Suppressor macrophage (primary cell): ENCODE measurements around the gene ALDH1A3.
"Not testable (repeated sequence)": the region's sequence is repeated elsewhere in the genome, so short reads cannot be mapped to it uniquely, and the experiment has no call there.

Experiments
- DNase-seq, 4 experiments: peaks; one replicate each; pipeline ENCODE4 v3.0.0-alpha.2; 2020 to 2022
- total RNA-seq, 17 experiments: gene quantifications; one replicate each; lab custom pipeline; 2026; ENCODE audit warnings: mixed read lengths in 6 of 17, inconsistent platforms in 3 of 17; lab: John Stamatoyannopoulos, UW

Gene ALDH1A3
- 0 to 3.5 (median 0.08) reads per million in 17 experiments for total RNA-seq

- DNase-seq, result peak in 3 of 4 experiments; percentile 13 to 58 (median 30)
Measured at GRCh38 chr15:100879464-100880138, at the start of gene ALDH1A3. Gene ALDH1A3 (plus strand): TSS chr15:100879831. CDS start chr15:100879908, 77 bp downstream.

GRCh38 chr15:100831467-100831866, 48.2 kb upstream of the ALDH1A3 start:
- DNase-seq, result no peak

DNA sequence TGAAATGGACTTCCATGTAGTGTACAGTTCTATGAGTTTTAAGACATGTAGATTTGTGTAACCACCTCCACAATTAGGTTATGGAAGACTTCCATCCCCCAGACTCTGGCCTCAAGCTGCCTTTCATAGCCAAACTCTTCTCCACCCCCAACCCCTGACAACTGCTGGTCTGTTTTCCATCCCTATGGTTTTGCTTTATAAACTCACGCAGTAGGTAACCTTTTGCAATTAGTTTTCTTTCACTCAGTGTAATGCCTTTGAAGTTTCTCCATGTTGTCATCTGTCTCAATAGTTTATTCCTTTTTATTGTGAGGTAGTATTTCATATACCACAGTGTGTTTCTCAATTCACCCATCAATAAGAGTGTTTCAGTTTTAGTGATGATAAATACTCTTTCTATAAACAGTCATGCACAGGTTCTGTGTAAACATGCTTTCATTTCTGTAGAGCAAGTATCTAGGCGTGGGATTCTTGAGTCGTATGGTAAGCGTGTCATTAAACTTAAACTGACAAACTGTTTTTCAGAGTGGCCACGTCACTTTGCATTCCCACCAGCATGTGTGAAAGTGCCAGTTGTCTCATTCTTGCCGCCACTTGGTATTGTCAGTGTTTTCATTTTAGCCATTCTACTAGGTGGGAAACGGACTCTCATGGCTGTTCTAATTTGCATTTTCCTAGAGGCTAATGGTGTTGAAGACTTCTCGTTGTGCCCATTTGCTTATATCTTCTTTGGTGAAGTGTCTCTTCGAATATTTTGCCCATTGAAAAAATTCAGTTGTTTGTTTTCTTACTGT, 47.3 kb upstream of the ALDH1A3 start:
- DNase-seq, result no peak

DNA sequence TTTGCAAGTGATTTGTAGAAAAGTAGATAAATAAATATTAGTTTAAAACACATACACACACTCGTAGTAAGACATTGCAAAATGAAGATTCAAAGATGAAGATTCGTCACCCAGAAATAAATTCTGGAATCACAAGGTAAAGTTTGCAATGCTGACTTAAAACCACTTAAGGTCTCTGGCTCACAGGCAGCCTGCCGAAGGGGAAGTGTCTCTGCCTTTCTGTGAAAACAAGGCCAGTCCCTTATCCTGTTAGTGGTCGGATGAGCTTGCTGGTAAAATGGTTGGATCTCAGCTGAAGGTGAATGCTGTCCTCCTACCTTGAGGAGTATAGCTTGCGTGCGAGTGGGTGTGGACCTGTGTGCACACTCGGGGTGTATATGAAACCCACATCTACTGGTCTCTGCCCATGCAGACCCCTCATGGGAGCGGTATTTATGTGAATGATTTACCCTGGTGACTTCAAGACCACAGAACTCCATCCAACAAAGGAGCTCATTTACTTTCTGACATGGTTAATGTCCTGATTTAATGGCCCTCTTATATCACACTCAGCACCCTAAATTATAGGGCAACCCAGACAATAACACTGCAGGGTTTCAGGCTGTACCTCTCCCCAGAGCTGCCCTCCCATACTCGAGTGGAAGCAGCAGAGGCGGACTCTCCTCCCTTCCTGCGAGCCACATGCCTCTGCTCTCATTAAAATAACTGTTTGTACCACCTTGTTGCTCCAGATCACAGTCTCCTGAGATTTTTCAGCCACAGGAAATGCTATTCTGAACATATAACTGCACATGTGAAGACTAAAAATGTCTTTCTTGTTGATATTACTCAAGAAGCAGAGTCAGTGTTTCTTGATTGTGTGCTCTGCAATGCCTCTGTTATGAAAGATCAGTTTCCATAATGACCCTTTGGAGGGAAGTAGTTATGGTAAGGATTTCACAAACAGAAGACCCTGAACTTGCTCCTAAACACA, 45.9 kb upstream of the ALDH1A3 start:
- peak; percentile 53 to 76 (median 76) for DNase-seq

- DNase-seq, result peak in 3 of 4 experiments; percentile 26 to 69 (median 55)
Measured at GRCh38 chr15:100834731-100835130, 44.9 kb upstream of the ALDH1A3 start.

- no peak for DNase-seq
Measured at GRCh38 chr15:100835636-100836035, 44.0 kb upstream of the ALDH1A3 start.

- DNase-seq, result no peak
Measured at GRCh38 chr15:100836501-100836900, 43.1 kb upstream of the ALDH1A3 start.

DNA sequence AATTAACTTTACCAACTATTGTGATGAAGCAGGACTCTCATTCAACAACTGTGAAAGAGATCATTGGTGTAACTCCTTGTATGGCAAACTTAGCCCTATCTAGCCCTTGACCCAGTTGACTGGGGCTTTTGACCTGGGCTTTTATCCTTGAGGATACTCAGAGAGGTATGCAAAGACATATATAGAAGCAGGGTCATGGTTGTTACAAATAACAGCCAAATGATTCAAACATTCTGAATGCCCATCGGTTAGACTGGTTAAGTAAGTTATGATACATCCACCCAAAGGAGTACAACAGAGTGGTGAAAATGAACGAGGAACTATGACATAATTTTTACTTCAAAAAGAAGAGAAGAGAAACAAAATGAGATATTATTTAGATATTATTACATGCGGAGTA, 38.2 kb upstream of the ALDH1A3 start:
- no peak for DNase-seq

DNA sequence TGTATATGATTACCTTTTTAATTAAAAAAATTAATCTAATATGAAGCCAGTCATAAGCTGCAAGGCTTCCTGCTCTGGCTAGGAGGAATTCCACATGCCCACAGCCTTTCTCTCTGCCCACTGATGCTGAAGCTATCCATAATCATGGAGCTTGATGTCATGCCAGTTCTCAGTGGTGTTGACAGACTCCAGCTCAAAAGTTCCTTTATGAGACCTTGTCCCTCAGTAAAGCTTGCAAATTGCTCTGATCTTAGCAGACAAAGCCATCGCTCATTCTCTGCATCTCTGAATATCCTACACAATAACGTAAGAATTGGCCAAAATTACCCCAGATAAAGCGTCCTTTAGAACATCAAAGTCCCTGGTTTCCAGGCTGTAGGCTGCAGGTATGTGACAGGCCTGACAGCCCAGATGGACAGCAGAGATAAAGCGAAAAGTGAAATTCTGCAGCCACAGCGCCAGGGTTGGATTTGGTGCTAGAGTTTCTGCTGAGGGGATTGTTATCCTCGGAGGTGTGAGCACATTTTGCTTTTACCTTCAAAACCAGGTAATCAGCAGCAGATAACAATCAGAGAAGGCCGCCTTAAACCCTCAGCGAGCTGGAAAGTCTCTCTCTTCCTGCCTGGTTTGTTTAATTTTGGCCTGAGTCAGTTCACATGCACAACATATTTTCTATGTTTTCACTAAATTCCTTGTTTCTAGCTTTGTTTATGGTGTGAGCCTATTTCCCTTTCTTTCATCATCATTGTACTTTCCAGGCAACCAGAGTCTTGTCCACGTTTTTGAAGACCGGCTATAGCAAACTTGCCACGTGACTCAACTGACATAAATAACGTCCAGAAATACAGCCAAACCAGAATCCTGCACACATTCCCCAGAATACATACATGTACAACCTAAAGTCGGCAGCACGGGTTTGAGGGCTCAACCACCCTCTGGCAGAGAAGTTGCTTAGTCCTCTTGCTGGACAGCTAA, 36.6 kb upstream of the ALDH1A3 start:
- no peak for DNase-seq

DNA sequence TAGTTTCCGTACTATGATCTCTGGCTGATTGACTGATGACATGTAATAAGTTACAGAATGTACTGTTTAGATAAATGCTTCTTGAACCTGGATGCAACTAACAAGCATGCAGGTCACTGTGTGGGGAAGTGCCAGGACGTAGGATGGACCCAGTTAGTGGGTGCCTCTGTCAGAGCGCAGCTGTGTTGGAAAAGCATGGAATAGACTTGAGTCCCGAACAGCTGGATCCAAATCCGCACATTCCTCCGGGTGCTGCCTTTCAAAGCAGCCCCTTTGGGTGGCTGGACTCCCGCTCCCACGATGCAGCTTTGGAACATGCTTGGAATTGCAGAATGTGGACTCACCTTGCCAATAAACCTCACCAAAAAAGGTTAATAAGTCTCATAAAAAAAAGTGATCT, 35.5 kb upstream of the ALDH1A3 start:
- DNase-seq, result no peak

- DNase-seq, result no peak
Measured at GRCh38 chr15:100844778-100845177, 34.9 kb upstream of the ALDH1A3 start.

- no peak for DNase-seq
Measured at GRCh38 chr15:100847194-100847593, 32.4 kb upstream of the ALDH1A3 start.

DNA sequence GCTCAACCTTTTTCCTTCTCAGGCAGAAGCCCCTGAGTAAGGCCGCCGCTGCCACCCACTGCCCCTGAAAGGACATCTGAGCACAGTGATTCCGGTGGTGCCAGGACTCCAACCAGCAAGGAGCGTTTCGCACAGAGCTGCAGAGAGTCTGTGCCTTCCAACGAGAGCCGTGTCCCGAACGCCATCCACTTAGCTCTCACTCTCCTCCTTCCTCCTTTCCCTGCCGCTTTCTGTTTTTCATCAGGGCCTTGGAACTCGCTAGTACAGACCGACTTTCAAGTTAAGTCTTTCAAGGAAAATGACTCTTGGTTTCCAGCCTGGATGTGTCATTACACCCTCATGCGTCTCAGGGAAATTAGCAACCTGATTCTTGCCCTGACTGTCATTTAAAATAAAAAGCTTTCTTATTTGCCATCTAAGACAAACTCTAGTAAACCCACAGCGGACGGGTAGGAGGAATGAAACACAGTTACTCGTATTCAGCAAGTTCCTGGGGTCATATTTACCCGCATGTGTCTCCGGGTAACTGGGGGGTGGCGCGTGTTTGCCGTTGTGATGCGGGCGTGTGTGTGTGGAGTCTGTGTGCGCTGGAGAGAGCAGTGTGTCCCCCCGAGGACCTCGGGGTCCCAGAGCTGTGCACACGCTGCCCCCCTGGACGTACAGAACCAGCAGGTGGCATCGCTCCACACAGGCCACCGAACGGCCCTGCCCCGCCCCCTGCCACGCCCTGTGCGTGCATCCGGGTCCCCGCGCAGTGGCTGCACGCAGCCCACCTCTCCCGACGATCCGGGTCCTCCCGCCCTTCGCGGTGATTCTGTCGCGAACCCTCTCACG, 30.4 kb upstream of the ALDH1A3 start:
- DNase-seq, result peak; percentile 38 to 74 (median 51)

DNA sequence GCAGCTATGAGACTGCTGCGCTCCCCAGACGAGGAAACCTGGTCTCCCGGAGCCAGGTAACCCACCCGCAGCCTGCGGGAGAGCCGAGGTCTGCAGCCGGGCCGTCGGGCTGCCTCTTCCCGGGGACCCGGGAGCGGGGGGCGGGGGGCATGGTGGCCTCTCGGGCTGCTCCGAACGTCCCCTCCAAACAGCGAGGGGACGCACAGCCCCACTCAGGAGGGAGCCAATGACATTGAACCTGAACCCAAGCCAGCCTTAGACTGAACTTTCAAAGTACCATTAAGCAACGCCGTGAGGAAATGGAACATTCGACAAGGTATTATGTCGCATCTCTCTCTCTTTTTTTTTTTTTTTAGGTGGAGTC, 29.8 kb upstream of the ALDH1A3 start:
- DNase-seq, result no peak

GRCh38 chr15:100851428-100852015, 28.1 kb upstream of the ALDH1A3 start:
- DNase-seq, result not testable (repeated sequence)

- DNase-seq, result no peak
Measured at GRCh38 chr15:100852630-100853029, 27.0 kb upstream of the ALDH1A3 start.

DNA sequence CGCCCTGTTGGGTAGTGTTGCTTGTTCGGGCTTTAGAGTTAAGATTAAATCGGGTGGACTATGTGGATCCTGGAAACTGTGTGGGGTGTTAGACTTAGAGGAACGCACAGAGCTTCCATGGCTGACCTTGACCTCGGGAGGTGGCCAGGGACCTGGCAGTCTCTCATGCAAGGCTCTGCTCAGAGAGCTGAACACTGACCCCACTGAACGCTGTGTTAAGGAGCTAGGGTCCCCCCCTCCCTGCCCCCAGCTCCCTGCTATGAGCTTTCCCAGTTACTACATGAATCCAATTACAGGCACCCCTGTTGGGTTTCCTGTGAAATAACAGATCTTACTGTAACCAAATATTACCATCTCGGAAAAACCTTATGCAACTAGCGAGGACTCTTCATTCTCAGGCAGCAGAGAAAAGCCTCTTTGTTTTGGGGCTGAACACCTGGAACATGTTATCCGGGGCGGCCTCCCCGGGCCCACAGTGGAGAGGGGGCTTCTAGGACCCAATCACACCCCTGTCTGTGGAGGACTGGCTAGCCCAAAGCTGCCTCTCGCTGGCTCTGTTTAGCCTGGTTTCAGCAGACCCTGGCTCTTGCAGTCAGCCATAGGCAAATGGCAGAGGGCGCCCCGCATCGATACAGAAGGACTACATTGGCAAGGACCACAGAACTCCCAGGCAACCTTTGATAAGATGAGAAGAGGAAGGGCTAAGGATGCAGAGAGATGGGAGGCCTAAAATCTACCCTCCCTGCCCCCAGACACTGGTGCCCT, 25.8 kb upstream of the ALDH1A3 start:
- no peak for DNase-seq

DNA sequence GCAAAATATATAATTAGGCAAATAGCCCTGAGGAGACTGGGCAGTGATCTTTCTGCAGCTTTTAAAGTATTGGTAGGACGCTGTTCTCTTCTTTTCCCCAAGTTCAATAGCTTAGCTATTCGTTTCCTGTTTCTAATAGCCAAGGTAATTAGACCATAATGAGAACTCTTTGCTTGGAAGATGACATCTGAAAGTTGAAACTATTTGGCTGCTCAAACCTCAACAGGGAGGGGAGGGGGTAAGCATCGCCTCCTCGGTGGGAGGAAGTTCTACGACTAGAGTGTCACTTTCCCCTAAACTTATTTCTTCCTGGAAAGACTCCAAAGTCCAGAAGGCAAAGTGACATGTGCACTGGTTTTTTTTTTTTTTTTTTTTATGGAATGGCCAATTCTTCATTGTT, 22.8 kb upstream of the ALDH1A3 start:
- DNase-seq, result no peak

GRCh38 chr15:100858294-100858693, 21.3 kb upstream of the ALDH1A3 start:
- DNase-seq, result no peak
